KMS-11 (cell line): ENCODE results near the gene INKA2.

Experiments
- H2AFZ ChIP-seq: fragments of 200-600 bp; sonication (generic); 2 replicates; pipeline ENCODE4 v1.6.1; 2016; ENCODE audit warnings: antibody characterized with exemption, mixed run types, low read depth
- H3K27ac ChIP-seq: fragments of 200-600 bp; sonication (generic); 2 replicates; pipeline ENCODE4 v1.6.1; 2016; ENCODE audit warnings: mild to moderate bottlenecking, mixed run types
- H3K27me3 ChIP-seq: fragments of 200-600 bp; sonication (generic); 2 replicates; pipeline ENCODE4 v1.6.1; 2017; ENCODE audit warnings: mild to moderate bottlenecking, low read depth, mixed run types, moderate library complexity; ENCODE audit not compliant: insufficient read depth
- H3K36me3 ChIP-seq: fragments of 200-600 bp; sonication (generic); 2 replicates; pipeline ENCODE4 v1.6.1; 2017; ENCODE audit warnings: mild to moderate bottlenecking, mixed run types; ENCODE audit not compliant: insufficient read depth
- H3K4me1 ChIP-seq: fragments of 200-600 bp; sonication (generic); 2 replicates; pipeline ENCODE4 v1.6.1; 2016; ENCODE audit warnings: mild to moderate bottlenecking, low read depth, mixed run types; ENCODE audit not compliant: poor library complexity, severe bottlenecking
- H3K4me2 ChIP-seq: fragments of 200-600 bp; sonication (generic); 2 replicates; pipeline ENCODE4 v1.7.0; 2016; ENCODE audit warnings: mild to moderate bottlenecking, mixed run types
- H3K4me3 ChIP-seq: fragments of 200-600 bp; sonication (generic); IDR thresholded peaks from 2 replicates; pipeline ENCODE4 v1.6.1; 2017; ENCODE audit warnings: low read depth, low read length, mixed read lengths; ENCODE audit not compliant: insufficient read depth
- H3K79me2 ChIP-seq: fragments of 200-600 bp; sonication (generic); 2 replicates; pipeline ENCODE4 v1.6.1; 2016; ENCODE audit warnings: low read depth, mixed run types; ENCODE audit not compliant: insufficient read depth
- H3K9ac ChIP-seq: fragments of 200-600 bp; sonication (generic); 2 replicates; pipeline ENCODE4 v1.6.1; 2016; ENCODE audit warnings: mild to moderate bottlenecking, mixed run types
- H4K20me1 ChIP-seq: fragments of 200-600 bp; sonication (generic); 2 replicates; pipeline ENCODE4 v1.6.1; 2016; ENCODE audit warnings: mild to moderate bottlenecking, mixed run types; ENCODE audit not compliant: insufficient read depth
- CTCF ChIP-seq: fragments of 200-600 bp; sonication (generic); conservative IDR thresholded peaks from 2 replicates; pipeline ENCODE4 v1.6.1; 2017; ENCODE audit warnings: low read depth, mild to moderate bottlenecking, antibody characterized with exemption, low read length, moderate library complexity, mixed read lengths

Gene INKA2

GRCh38 chr1:111719674-111720132, 19.5 kb downstream of the INKA2 start:
- TF ChIP-seq CTCF, result no peak
- Histone ChIP-seq H3K27ac (no peak overlapping the region), H3K79me2 (no peaks in the 10 kb centered on the region), H4K20me1 (no peaks in the 10 kb centered on the region), H3K27me3 (no peaks in the 10 kb centered on the region), H3K9ac (no peak overlapping the region), H3K4me1 (peaks cover 1% of the 10 kb centered on the region), H3K4me3 (no peak overlapping the region), H3K4me2 (no peak overlapping the region), H2AFZ (no peak overlapping the region), H3K36me3 (no peaks in the 10 kb centered on the region)

- no peaks in the 10 kb centered on the region for H3K36me3 ChIP-seq
- H3K27me3 ChIP-seq, result no peaks in the 10 kb centered on the region
- TF ChIP-seq CTCF, result no peak
- no peak overlapping the region for H3K4me3 ChIP-seq
- H4K20me1 ChIP-seq, result no peaks in the 10 kb centered on the region
- no peak overlapping the region for H2AFZ ChIP-seq
- H3K4me2 ChIP-seq, result no peak overlapping the region
- no peak overlapping the region for H3K27ac ChIP-seq
- peaks cover 7% of the 10 kb centered on the region for H3K4me1 ChIP-seq
- H3K79me2 ChIP-seq, result no peaks in the 10 kb centered on the region
- H3K9ac ChIP-seq, result no peak overlapping the region
These were observed 20.1 kb downstream of the INKA2 start for GRCh38 chr1:111719135-111719534.

- no peak overlapping the region for H2AFZ ChIP-seq
- no peak overlapping the region for H3K27ac ChIP-seq
- no peaks in the 10 kb centered on the region for H4K20me1 ChIP-seq
- H3K9ac ChIP-seq, result no peak overlapping the region
- H3K4me3 ChIP-seq, result no peak overlapping the region
- no peaks in the 10 kb centered on the region for H3K36me3 ChIP-seq
- no peaks in the 10 kb centered on the region for H3K27me3 ChIP-seq
- peaks cover 14% of the 10 kb centered on the region for H3K4me1 ChIP-seq
- no peak for TF ChIP-seq CTCF
- H3K79me2 ChIP-seq, result no peaks in the 10 kb centered on the region
- H3K4me2 ChIP-seq, result no peak overlapping the region
These were observed 21.7 kb downstream of the INKA2 start for GRCh38 chr1:111717450-111717849.

GRCh38 chr1:111716333-111716732, 22.9 kb downstream of the INKA2 start:
- H3K4me2 ChIP-seq, result no peak overlapping the region
- no peak overlapping the region for H3K9ac ChIP-seq
- H3K4me3 ChIP-seq, result no peak overlapping the region
- peaks cover 14% of the 10 kb centered on the region for H3K4me1 ChIP-seq
- no peak overlapping the region for H3K27ac ChIP-seq
- H3K27me3 ChIP-seq, result no peaks in the 10 kb centered on the region
- TF ChIP-seq CTCF, result no peak
- H2AFZ ChIP-seq, result no peak overlapping the region
- H3K36me3 ChIP-seq, result no peaks in the 10 kb centered on the region
- no peaks in the 10 kb centered on the region for H3K79me2 ChIP-seq
- H4K20me1 ChIP-seq, result no peaks in the 10 kb centered on the region
